Measurements from ENCODE around the gene ABHD12. TPM values are rescaled to one million over a fixed set of nuclear protein-coding genes. Genes with fewer than 3 reads are reported as not detected.

ABHD12 gene
- total and polyA plus RNA-seq, 2 donors (not counting 1 experiment from before 2014, with no cell fraction given) = 9.6 to 28.3 TPM

GRCh38 chr20:25282796-25283195 lies 107.8 kb downstream of the ABHD12 start:
- Mint-ChIP-seq H3K4me1 (peaks cover 29% of the 10 kb centered on the region), H3K4me3 (no peak overlapping the region), H3K27me3 (no peaks in the 10 kb centered on the region), H3K9me3 (ENCODE audit: insufficient read depth) (no peaks in the 10 kb centered on the region), H3K27ac (peak overlapping the region; percentile 75)
- ATAC-seq (ENCODE audit: low read depth) (no peak), DNase-seq (no peak)
- H3K9me3 ChIP-seq (ENCODE audit: control extremely low read depth in 1 of 3, control insufficient read depth in 2 of 3, insufficient read depth in 1 of 3, low read length in 2 of 3) = no peaks in the 10 kb centered on the region
- H3K79me2 ChIP-seq (ENCODE audit: control insufficient read depth, insufficient read depth, low read length) = no peaks in the 10 kb centered on the region
- peaks cover 0 to 29% of the 10 kb centered on the region in 2 experiments for H3K36me3 ChIP-seq (replicated peaks in 1 of 2; ENCODE audit: control extremely low read depth in 1 of 2, control insufficient read depth in 1 of 2, extremely low read depth in 1 of 2, insufficient read depth in 2 of 2, low read length in 1 of 2)
- H3K27ac ChIP-seq (ENCODE audit: low read length in 2 of 2) = no peak overlapping the region
- intact Hi-C loops (cut with micrococcal nuclease) = loop anchor here (5.0 kb wide), 1 partner anchor 35 kb away; the partner anchor contains the start of gene PYGB
- TF ChIP-seq EZH2 (IDR thresholded peaks at IDR 0.05; ENCODE audit: borderline replicate concordance, insufficient read depth, low read depth, low read length, poor library complexity, severe bottlenecking) (no peak), CTCF (IDR thresholded peaks at IDR 0.05) (no peak)
- H3K27me3 ChIP-seq (replicated peaks in 1 of 4; ENCODE audit: control extremely low read depth in 1 of 4, control insufficient read depth in 3 of 4, insufficient read depth in 4 of 4, low read length in 3 of 4) = no peaks in the 10 kb centered on the region
- no peak overlapping the region for H3K9ac ChIP-seq (ENCODE audit: low read length)
- H3K4me2 ChIP-seq (replicated peaks; ENCODE audit: low read depth, low read length, poor library complexity, severe bottlenecking) = no peak overlapping the region
- H3K4me3 ChIP-seq (ENCODE audit: control extremely low read depth in 1 of 5, extremely low read depth in 1 of 5, insufficient read depth in 1 of 5, low read depth in 2 of 5, low read length in 4 of 5) = no peak overlapping the region
- ChIA-PET CTCF (no interaction called here), POLR2A (interaction anchor here (0.6 to 1.6 kb wide), 2 partner anchors 33 to 36 kb away, joined by 3 to 5 read pairs; no protein-coding TSS in a partner anchor)
- H3K4me1 ChIP-seq (ENCODE audit: control insufficient read depth in 2 of 2, insufficient read depth in 2 of 2, low read length in 2 of 2) = peaks cover 25 to 33% of the 10 kb centered on the region in 2 donors
- 94% methylated on average over 11 of the region's 11 CpGs for WGBS (ENCODE audit: insufficient coverage)
- no peaks in the 10 kb centered on the region for H4K20me1 ChIP-seq (ENCODE audit: control insufficient read depth, insufficient read depth, low read length, poor library complexity, severe bottlenecking)
- H2AFZ ChIP-seq (ENCODE audit: insufficient read depth, low read depth, low read length, poor library complexity, severe bottlenecking) = no peak overlapping the region

GRCh38 chr20:25282034-25282781 lies 108.4 kb downstream of the ABHD12 start:
- ATAC-seq (ENCODE audit: low read depth) = peak; percentile 26
- 85% methylated on average over 19 of the region's 22 CpGs for WGBS (ENCODE audit: insufficient coverage)
- no peaks in the 10 kb centered on the region for H4K20me1 ChIP-seq (ENCODE audit: control insufficient read depth, insufficient read depth, low read length, poor library complexity, severe bottlenecking)
- H2AFZ ChIP-seq (ENCODE audit: insufficient read depth, low read depth, low read length, poor library complexity, severe bottlenecking) = no peak overlapping the region
- no peaks in the 10 kb centered on the region for H3K79me2 ChIP-seq (ENCODE audit: control insufficient read depth, insufficient read depth, low read length)
- TF ChIP-seq CTCF (IDR thresholded peaks at IDR 0.05) = no peak
- no peak for TF ChIP-seq EZH2 (IDR thresholded peaks at IDR 0.05; ENCODE audit: borderline replicate concordance, insufficient read depth, low read depth, low read length, poor library complexity, severe bottlenecking)
- H3K9ac ChIP-seq (ENCODE audit: low read length) = no peak overlapping the region
- no peak for DNase-seq
- no peaks in the 10 kb centered on the region for H3K27me3 ChIP-seq (replicated peaks in 1 of 4; ENCODE audit: control extremely low read depth in 1 of 4, control insufficient read depth in 3 of 4, insufficient read depth in 4 of 4, low read length in 3 of 4)
- intact Hi-C loops (cut with micrococcal nuclease) = loop anchor here (5.0 kb wide), 1 partner anchor 35 kb away; the partner anchor contains the start of gene PYGB
- H3K27me3 Mint-ChIP-seq = no peaks in the 10 kb centered on the region
- H3K36me3 ChIP-seq (replicated peaks in 1 of 2; ENCODE audit: control extremely low read depth in 1 of 2, control insufficient read depth in 1 of 2, extremely low read depth in 1 of 2, insufficient read depth in 2 of 2, low read length in 1 of 2) = peaks cover 0 to 31% of the 10 kb centered on the region in 2 experiments
- peaks cover 29% of the 10 kb centered on the region for H3K4me1 Mint-ChIP-seq
- H3K4me3 ChIP-seq (ENCODE audit: control extremely low read depth in 1 of 5, extremely low read depth in 1 of 5, insufficient read depth in 1 of 5, low read depth in 2 of 5, low read length in 4 of 5) = no peak overlapping the region
- ChIA-PET CTCF (interaction anchor here (1.6 kb wide), 1 partner anchor 117 kb away, joined by 7 read pairs; no protein-coding TSS in a partner anchor), POLR2A (interaction anchor here (0.6 to 1.6 kb wide), 3 partner anchors 27 to 35 kb away, joined by 3 to 5 read pairs (median 3); no protein-coding TSS in a partner anchor)
- no peak overlapping the region for H3K27ac ChIP-seq (ENCODE audit: low read length in 2 of 2)
- no peaks in the 10 kb centered on the region for H3K9me3 ChIP-seq (ENCODE audit: control extremely low read depth in 1 of 3, control insufficient read depth in 2 of 3, insufficient read depth in 1 of 3, low read length in 2 of 3)
- peak overlapping the region; percentile 57 for H3K4me2 ChIP-seq (replicated peaks; ENCODE audit: low read depth, low read length, poor library complexity, severe bottlenecking)
- no peak overlapping the region for H3K4me3 Mint-ChIP-seq
- H3K9me3 Mint-ChIP-seq (ENCODE audit: insufficient read depth) = no peaks in the 10 kb centered on the region
- peak overlapping the region; percentile 75 for H3K27ac Mint-ChIP-seq
- H3K4me1 ChIP-seq (ENCODE audit: control insufficient read depth in 2 of 2, insufficient read depth in 2 of 2, low read length in 2 of 2) = peaks cover 25 to 33% of the 10 kb centered on the region in 2 donors
